HCT116 (cell line): ENCODE data around the gene RET. TPM values are rescaled to one million over a fixed set of nuclear protein-coding genes. Genes with fewer than 3 reads are reported as not detected.

ENCODE experiments used
- ATAC-seq: fragments of 200-7000 bp; cut with Tn5 transposase; 2 replicates; pipeline ENCODE4 v1.9.1; 2020; ENCODE audit warnings: mild to moderate bottlenecking, moderate library complexity
- BruUV-seq: library from RNA; stranded (reverse); fragments of 400-500 nt; replicated peaks from 2 replicates; lab custom pipeline; 2021; lab: Mats Ljungman, UMichigan
- CTCF ChIA-PET: fragments of 300-600 bp; sonication (Branson Sonifier 250); formaldehyde crosslinking; loops from one replicate; lab custom pipeline; 2021; ENCODE audit warnings: antibody characterized with exemption; lab: Charles Lee
- POLR2A ChIA-PET: fragments of 300-600, 350-600 bp; sonication (Branson Sonifier 250); formaldehyde crosslinking; loops from one replicate; lab custom pipeline; 2021; ENCODE audit warnings: antibody characterized with exemption; lab: Charles Lee
- RAD21 ChIA-PET, 2 experiments: fragments of 300-600 bp; sonication (Branson Sonifier 250); formaldehyde crosslinking; loops; one replicate each; lab custom pipeline; 2023; ENCODE audit warnings: low total read pairs in 2 of 2; ENCODE audit not compliant: uncharacterized antibody in 2 of 2, unreplicated experiment in 2 of 2, low non-redundant PET in 1 of 2; lab: Charles Lee
- DNase-seq: peaks from one replicate; pipeline ENCODE4 v3.0.0-alpha.2; 2010; ENCODE audit warnings: low read depth, low spot score
- H2AFZ ChIP-seq: fragments of 200-600 bp; shearing (Covaris generic), sonication (generic); 2 replicates; pipeline ENCODE4 v1.6.1; 2017; ENCODE audit warnings: low read depth, mixed run types, mixed read lengths, antibody characterized with exemption, low read length; ENCODE audit not compliant: poor library complexity, severe bottlenecking
- H3K27ac ChIP-seq: 2 replicates; pipeline ENCODE4 v1.5.1; 2012; ENCODE audit warnings: low read depth, low read length
- H3K27me3 ChIP-seq: fragments of 200-600 bp; sonication (generic); 2 replicates; pipeline ENCODE4 v1.6.1; 2016; ENCODE audit warnings: mixed run types, low read length, mixed read lengths; ENCODE audit not compliant: insufficient read depth
- H3K36me3 ChIP-seq, 2 experiments: fragments of 200-500 bp in 1 of 2; fragments of 200-600 bp in 1 of 2; sonication (Bioruptor generic) in 1 of 2; sonication (generic) in 1 of 2; 2 replicates each; pipeline versions ENCODE4 v1.5.1 to v1.6.1; 2014 to 2016; ENCODE audit warnings: low read length in 2 of 2, inconsistent platforms in 1 of 2, mixed read lengths in 1 of 2, mixed run types in 1 of 2; ENCODE audit not compliant: insufficient read depth in 2 of 2, control insufficient read depth in 1 of 2
- H3K4me1 ChIP-seq, 2 experiments: fragments of 200-600 bp in 1 of 2; sonication (generic) in 1 of 2; 2 replicates each; pipeline versions ENCODE4 v1.5.1 to v1.6.1; 2012 to 2017; ENCODE audit warnings: low read length in 2 of 2, inconsistent platforms in 1 of 2, mild to moderate bottlenecking in 1 of 2, mixed read lengths in 1 of 2, mixed run types in 1 of 2, moderate library complexity in 1 of 2; ENCODE audit not compliant: insufficient read depth in 2 of 2, control insufficient read depth in 1 of 2
- H3K4me2 ChIP-seq: fragments of 200-600 bp; sonication (generic); 2 replicates; pipeline ENCODE4 v1.6.1; 2017; ENCODE audit warnings: mixed run types, low read length, mixed read lengths
- H3K4me3 ChIP-seq, 2 experiments: fragments of 200-600 bp in 1 of 2; sonication (generic) in 1 of 2; replicated peaks in 1 of 2; 2 replicates each; pipeline ENCODE4 v1.5.1; 2011 to 2016; ENCODE audit warnings: low read length in 2 of 2, control low read depth in 1 of 2, low read depth in 1 of 2, mild to moderate bottlenecking in 1 of 2, mixed read lengths in 1 of 2, mixed run types in 1 of 2
- H3K79me2 ChIP-seq: fragments of 200-600 bp; sonication (generic); 2 replicates; pipeline ENCODE4 v1.6.1; 2017; ENCODE audit warnings: mild to moderate bottlenecking, mixed run types, low read length, moderate library complexity, mixed read lengths; ENCODE audit not compliant: insufficient read depth
- H3K9ac ChIP-seq: fragments of 200-600 bp; sonication (generic); 2 replicates; pipeline ENCODE4 v1.6.1; 2016; ENCODE audit warnings: low read length, mixed read lengths
- H3K9me2 ChIP-seq: fragments of 200-600 bp; sonication (generic), shearing (Covaris generic); 2 replicates; pipeline ENCODE4 v1.6.1; 2017; ENCODE audit warnings: mixed run types, mild to moderate bottlenecking, moderate library complexity; ENCODE audit not compliant: insufficient read depth
- H3K9me3 ChIP-seq, 2 experiments: fragments of 200-500 bp in 1 of 2; fragments of 200-600 bp in 1 of 2; sonication (Bioruptor generic) in 1 of 2; sonication (generic) in 1 of 2; 2 replicates each; pipeline ENCODE4 v1.6.1; 2014 to 2017; ENCODE audit warnings: low read length in 2 of 2, mixed read lengths in 2 of 2, inconsistent platforms in 1 of 2, low read depth in 1 of 2, mild to moderate bottlenecking in 1 of 2, mixed run types in 1 of 2, moderate library complexity in 1 of 2; ENCODE audit not compliant: control insufficient read depth in 1 of 2, insufficient read depth in 1 of 2
- H4K20me1 ChIP-seq: fragments of 200-600 bp; sonication (generic), shearing (Covaris generic); 2 replicates; pipeline ENCODE4 v1.6.1; 2017; ENCODE audit warnings: mixed run types, mild to moderate bottlenecking, moderate library complexity; ENCODE audit not compliant: insufficient read depth
- CBX3 ChIP-seq: IDR thresholded peaks from 2 replicates; pipeline ENCODE4 v1.6.1; 2012; ENCODE audit warnings: low read depth
- CEBPB ChIP-seq: IDR thresholded peaks from 2 replicates; pipeline ENCODE4 v1.6.1; 2012; ENCODE audit warnings: low read depth
- CTCF ChIP-seq, 3 experiments: fragments of 200-600 bp in 1 of 3; sonication (generic) in 1 of 3; IDR thresholded peaks in 2 of 3; conservative IDR thresholded peaks in 1 of 3; 2 replicates each; pipeline ENCODE4 v1.5.1; 2012 to 2017; ENCODE audit warnings: low read depth in 2 of 3, low read length in 2 of 3, antibody characterized with exemption in 1 of 3, borderline replicate concordance in 1 of 3, control low read depth in 1 of 3, mild to moderate bottlenecking in 1 of 3, mixed read lengths in 1 of 3, mixed run types in 1 of 3, moderate library complexity in 1 of 3; ENCODE audit not compliant: insufficient read depth in 1 of 3
- EGR1 ChIP-seq: IDR thresholded peaks from 2 replicates; pipeline ENCODE4 v1.6.1; 2012; ENCODE audit warnings: low read depth
- ELF1 ChIP-seq: IDR thresholded peaks from 2 replicates; pipeline ENCODE4 v1.6.1; 2012; ENCODE audit warnings: low read depth, borderline replicate concordance
- EZH2phosphoT487 ChIP-seq: fragments of 200-600 bp; IDR thresholded peaks from 2 replicates; pipeline ENCODE4 v1.6.1; 2018; ENCODE audit warnings: antibody characterized with exemption, borderline replicate concordance
- FOSL1 ChIP-seq: IDR thresholded peaks from 2 replicates; pipeline ENCODE4 v1.6.1; 2012; ENCODE audit warnings: low read depth
- JUND ChIP-seq: IDR thresholded peaks from 2 replicates; pipeline ENCODE4 v1.6.1; 2012
- RAD21 ChIP-seq: IDR thresholded peaks from 2 replicates; pipeline ENCODE4 v1.6.1; 2012; ENCODE audit warnings: low read depth, mild to moderate bottlenecking
- SP1 ChIP-seq: IDR thresholded peaks from 2 replicates; pipeline ENCODE4 v1.6.1; 2012; ENCODE audit warnings: low read depth
- YY1 ChIP-seq: IDR thresholded peaks from 2 replicates; pipeline ENCODE4 v1.6.1; 2011; ENCODE audit warnings: low read length, low read depth, moderate library complexity, mild to moderate bottlenecking; ENCODE audit not compliant: insufficient replicate concordance; ENCODE audit errors: extremely low read depth
- ZBTB33 ChIP-seq: IDR thresholded peaks from 2 replicates; pipeline ENCODE4 v1.6.1; 2011; ENCODE audit warnings: mild to moderate bottlenecking, low read length, moderate library complexity; ENCODE audit not compliant: insufficient replicate concordance; ENCODE audit errors: extremely low read depth
- ZFX ChIP-seq: fragments of 450-650 bp; IDR thresholded peaks from 2 replicates; pipeline ENCODE4 v1.6.1; 2017
- intact Hi-C: fragments of 100-400 bp; cut with micrococcal nuclease; formaldehyde crosslinking; loops from 2 replicates; pipeline ENCODE4 v1.10.0; 2022
- total RNA-seq: library from RNA; stranded (reverse); gene quantifications from one replicate; pipeline ENCODE4 v1.2.1, GENCODE V29; 2021; ENCODE audit not compliant: unreplicated experiment

RET gene
- total RNA-seq, 1 experiment from 2014 or later, result 5.9 TPM

GRCh38 chr10:43082746-43083145, 5.9 kb downstream of the RET start (continued):
- TF ChIP-seq JUND, result no peak
- TF ChIP-seq CBX3, result no peak
- TF ChIP-seq RAD21, result no peak
- TF ChIP-seq EZH2phosphoT487, result no peak
- TF ChIP-seq ZFX, result no peak
- no peak for TF ChIP-seq CEBPB
- TF ChIP-seq FOSL1, result no peak
- TF ChIP-seq ELF1, result no peak

GRCh38 chr10:43083764-43084163, 6.9 kb downstream of the RET start:
- no TSS peak for BruUV-seq
- no peak for DNase-seq
- no peak overlapping the region for H2AFZ ChIP-seq
- H3K36me3 ChIP-seq, result no peaks in the 10 kb centered on the region
- H3K79me2 ChIP-seq, result no peaks in the 10 kb centered on the region
- no peaks in the 10 kb centered on the region for H3K9me3 ChIP-seq
- intact Hi-C loops, result no loop called here
- POLR2A ChIA-PET, result no interaction called here
- H3K9ac ChIP-seq, result no peak overlapping the region
- no peak overlapping the region for H3K4me3 ChIP-seq
- ATAC-seq, result no peak
- no peaks in the 10 kb centered on the region for H3K9me2 ChIP-seq
- TF ChIP-seq CTCF (IDR thresholded peaks at IDR 0.05 in 2 of 3, conservative IDR thresholded peaks at IDR 0.05 in 1 of 3; ENCODE audit: borderline replicate concordance in 1 of 3, insufficient read depth in 1 of 3, low read depth in 2 of 3, low read length in 2 of 3), result no peak
- TF ChIP-seq YY1, result no peak
- TF ChIP-seq ZBTB33, result no peak
- no peak for TF ChIP-seq EGR1
- no peak for TF ChIP-seq FOSL1
- TF ChIP-seq SP1, result no peak
- no peaks in the 10 kb centered on the region for H3K27me3 ChIP-seq
- no peaks in the 10 kb centered on the region for H4K20me1 ChIP-seq
- RAD21 ChIA-PET, result no interaction called here
- H3K4me1 ChIP-seq, result no peaks in the 10 kb centered on the region
- H3K4me2 ChIP-seq, result no peak overlapping the region
- H3K27ac ChIP-seq, result no peak overlapping the region
- CTCF ChIA-PET, result no interaction called here
